ENCODE measurements around the gene INAVA.
"Not testable (repeated sequence)": the region's sequence is repeated elsewhere in the genome, so short reads cannot be mapped to it uniquely, and the experiment has no call there.

INAVA gene

GRCh38 chr1:200922406-200922805, 27.7 kb downstream of the INAVA start:
- no peak for DNase-seq

GRCh38 chr1:200923601-200924000, 28.9 kb downstream of the INAVA start:
- no peak for DNase-seq

- DNase-seq, result no peak
Measured at GRCh38 chr1:200925831-200926230, 31.1 kb downstream of the INAVA start.

GRCh38 chr1:200929530-200930278, 35.0 kb downstream of the INAVA start:
- no peak for DNase-seq

- DNase-seq, result not testable (repeated sequence)
Measured at GRCh38 chr1:200930285-200930684, 35.6 kb downstream of the INAVA start.

- DNase-seq, result no peak
Measured at GRCh38 chr1:200931776-200932175, 37.1 kb downstream of the INAVA start.

GRCh38 chr1:200934676-200935245, 40.1 kb downstream of the INAVA start:
- no peak for DNase-seq

GRCh38 chr1:200935286-200935962, 40.7 kb downstream of the INAVA start:
- not testable (repeated sequence) for DNase-seq

- DNase-seq, result no peak
Measured at GRCh38 chr1:200938955-200939354, 44.3 kb downstream of the INAVA start.

- no peak for DNase-seq
Measured at GRCh38 chr1:200945111-200945510, 50.4 kb downstream of the INAVA start.

- DNase-seq, result no peak
Measured at GRCh38 chr1:200947059-200947566, 52.4 kb downstream of the INAVA start.

GRCh38 chr1:200949626-200950025, 54.9 kb downstream of the INAVA start:
- DNase-seq, result no peak

- no peak for DNase-seq
Measured at GRCh38 chr1:200951016-200951415, 56.3 kb downstream of the INAVA start.

GRCh38 chr1:200954434-200954833, 59.7 kb downstream of the INAVA start:
- DNase-seq, result no peak

- DNase-seq, result no peak
Measured at GRCh38 chr1:200958597-200958996, 63.9 kb downstream of the INAVA start.

GRCh38 chr1:200959411-200959921, 64.8 kb downstream of the INAVA start:
- no peak for DNase-seq

GRCh38 chr1:200960236-200960947, 65.7 kb downstream of the INAVA start:
- DNase-seq, result no peak

GRCh38 chr1:200960948-200961340, 66.2 kb downstream of the INAVA start:
- no peak for DNase-seq

- not testable (repeated sequence) for DNase-seq
Measured at GRCh38 chr1:200962151-200962550, 67.5 kb downstream of the INAVA start.

GRCh38 chr1:200962631-200963030, 67.9 kb downstream of the INAVA start:
- no peak for DNase-seq

GRCh38 chr1:200963076-200963475, 68.4 kb downstream of the INAVA start:
- DNase-seq, result no peak

GRCh38 chr1:200963888-200964287, 69.2 kb downstream of the INAVA start:
- DNase-seq, result not testable (repeated sequence)

All from stimulated activated CD4-positive, alpha-beta T cell treated with anti-CD3 and anti-CD28 coated beads, Interleukin-2, amount 100 ng/mL, for 48 hours (primary cell).